Liver (tissue), 9 donors: ENCODE measurements around the gene C16orf92. TPM values are rescaled to one million over a fixed set of nuclear protein-coding genes. Genes with fewer than 3 reads are reported as not detected.

Source experiments
- DNase-seq: peaks from one replicate; pipeline ENCODE4 v3.0.0-alpha.2; 2017; ENCODE audit warnings: low spot score
- H3K27ac ChIP-seq, 2 donors: one replicate each; pipeline ENCODE4 v1.7.0; 2013; ENCODE audit warnings: inconsistent platforms in 2 of 2, low read length in 2 of 2, control low read depth in 1 of 2, low read depth in 1 of 2, mild to moderate bottlenecking in 1 of 2
- H3K27me3 ChIP-seq, 4 donors: one replicate each; pipeline versions ENCODE4 v1.6.1 to v1.7.0; 2013; ENCODE audit warnings: low read length in 3 of 4, inconsistent platforms in 1 of 4, mild to moderate bottlenecking in 1 of 4, moderate library complexity in 1 of 4; ENCODE audit not compliant: control insufficient read depth in 4 of 4, insufficient read depth in 4 of 4
- H3K36me3 ChIP-seq, 4 donors: one replicate each; pipeline versions ENCODE4 v1.6.1 to v1.7.0; 2013; ENCODE audit warnings: low read length in 3 of 4, mild to moderate bottlenecking in 3 of 4, low read depth in 1 of 4, moderate library complexity in 1 of 4; ENCODE audit not compliant: control insufficient read depth in 4 of 4, insufficient read depth in 3 of 4
- H3K4me1 ChIP-seq, 4 donors: one replicate each; pipeline versions ENCODE4 v1.6.1 to v1.7.0; 2013; ENCODE audit warnings: low read length in 3 of 4, mild to moderate bottlenecking in 3 of 4, moderate library complexity in 1 of 4; ENCODE audit not compliant: control insufficient read depth in 4 of 4, insufficient read depth in 4 of 4
- H3K4me3 ChIP-seq, 3 donors: one replicate each; pipeline versions ENCODE4 v1.6.1 to v1.7.0; 2013; ENCODE audit warnings: low read length in 3 of 3, control low read depth in 1 of 3, low read depth in 1 of 3, mild to moderate bottlenecking in 1 of 3
- H3K9ac ChIP-seq, 2 donors: one replicate each; pipeline ENCODE4 v1.7.0; 2013; ENCODE audit warnings: low read length in 2 of 2, mild to moderate bottlenecking in 2 of 2, moderate library complexity in 2 of 2, control low read depth in 1 of 2, low read depth in 1 of 2
- H3K9me3 ChIP-seq, 4 donors: one replicate each; pipeline versions ENCODE4 v1.6.1 to v1.7.0; 2013; ENCODE audit warnings: low read length in 3 of 4; ENCODE audit not compliant: control insufficient read depth in 4 of 4
- EGR1 ChIP-seq, 2 donors: IDR thresholded peaks; 2 replicates each; pipeline ENCODE4 v1.6.1; 2016 to 2018; ENCODE audit warnings: antibody characterized with exemption in 2 of 2, low read depth in 2 of 2
- FOXA1 ChIP-seq: IDR thresholded peaks from 2 replicates; pipeline ENCODE4 v1.6.1; 2016; ENCODE audit warnings: antibody characterized with exemption
- FOXA2 ChIP-seq: IDR thresholded peaks from 2 replicates; pipeline ENCODE4 v1.6.1; 2016; ENCODE audit warnings: antibody characterized with exemption
- GABPA ChIP-seq, 2 donors: IDR thresholded peaks in 1 of 2; conservative IDR thresholded peaks in 1 of 2; 2 replicates each; pipeline ENCODE4 v1.6.1; 2016; ENCODE audit warnings: antibody characterized with exemption in 2 of 2, mild to moderate bottlenecking in 1 of 2, moderate library complexity in 1 of 2
- HNF4A ChIP-seq, 2 donors: conservative IDR thresholded peaks; 2 replicates each; pipeline ENCODE4 v1.6.1; 2016; ENCODE audit warnings: antibody characterized with exemption in 2 of 2, mild to moderate bottlenecking in 2 of 2
- HNF4G ChIP-seq: IDR thresholded peaks from 2 replicates; pipeline ENCODE4 v1.6.1; 2016; ENCODE audit warnings: antibody characterized with exemption
- MAX ChIP-seq: IDR thresholded peaks from 2 replicates; pipeline ENCODE4 v1.6.1; 2016; ENCODE audit warnings: antibody characterized with exemption
- NR2F2 ChIP-seq: IDR thresholded peaks from 2 replicates; pipeline ENCODE4 v1.6.1; 2016; ENCODE audit warnings: antibody characterized with exemption
- RAD21 ChIP-seq, 2 donors: IDR thresholded peaks; 2 replicates each; pipeline ENCODE4 v1.6.1; 2016; ENCODE audit warnings: antibody characterized with exemption in 2 of 2, mild to moderate bottlenecking in 2 of 2
- YY1 ChIP-seq: IDR thresholded peaks from 2 replicates; pipeline ENCODE4 v1.6.1; 2016; ENCODE audit warnings: antibody characterized with exemption, mild to moderate bottlenecking
- WGBS: extraction: QIAGEN DNeasy Blood & Tissue Kit; methylation state at CpG from one replicate; pipeline ENCODE4 v1.1.7; 2013; 5-methylcytosine and 5-hydroxymethylcytosine counted together
- polyA plus RNA-seq, 2 donors: library from polyadenylated mRNA; stranded (reverse) in 1 of 2; unstranded in 1 of 2; fragments of 200-250 nt in 1 of 2; fragments of >200 nt in 1 of 2; fragmentation: Nextera tagmentation in 1 of 2; extraction: Ambion mirVana in 1 of 2; gene quantifications; one replicate each; pipeline versions ENCODE4 v1.2.1 to v1.2.3, GENCODE V29; 2013 to 2015
- total RNA-seq, 2 donors: library from RNA; depleted of rRNA; stranded (reverse); fragments of >200 nt; gene quantifications; one replicate each; pipeline ENCODE4 v1.2.3, GENCODE V29; 2014
- TF ChIP-seq, protein P1 (sequence below): fragments of 150-350 bp; IDR thresholded peaks from 2 replicates; pipeline ENCODE4 v1.5.1; 2017; ENCODE audit warnings: improper control_type of control experiment, low read depth, low read length; ENCODE audit not compliant: missing input control
- TF ChIP-seq, protein P2 (sequence below): IDR thresholded peaks from 2 replicates; pipeline ENCODE4 v1.6.1; 2016; ENCODE audit warnings: antibody characterized with exemption
- TF ChIP-seq, protein P3 (sequence below): IDR thresholded peaks from 2 replicates; pipeline ENCODE4 v1.6.1; 2016; ENCODE audit warnings: antibody characterized with exemption, mild to moderate bottlenecking
- TF ChIP-seq, protein P4 (sequence below): IDR thresholded peaks from 2 replicates; pipeline ENCODE4 v1.6.1; 2016; ENCODE audit warnings: antibody characterized with exemption
- donor health status: healthy.
- donor health status: healthy.
- donor health status: healthy.
- donor health status: healthy.
- donor health status: healthy.

C16orf92 gene
- total and polyA plus RNA-seq, 4 donors, result not detected

GRCh38 chr16:29985271-29985811, 37.7 kb upstream of the C16orf92 start:
- Histone ChIP-seq H3K27me3 (no peaks in the 10 kb centered on the region), H3K9ac (no peak overlapping the region), H3K4me1 (no peaks in the 10 kb centered on the region), H3K4me3 (no peak overlapping the region), H3K9me3 (no peaks in the 10 kb centered on the region), H3K27ac (no peak overlapping the region), H3K36me3 (peaks cover 37 to 93% (median 63%) of the 10 kb centered on the region in 4 donors)
- TF ChIP-seq, protein P1, sequence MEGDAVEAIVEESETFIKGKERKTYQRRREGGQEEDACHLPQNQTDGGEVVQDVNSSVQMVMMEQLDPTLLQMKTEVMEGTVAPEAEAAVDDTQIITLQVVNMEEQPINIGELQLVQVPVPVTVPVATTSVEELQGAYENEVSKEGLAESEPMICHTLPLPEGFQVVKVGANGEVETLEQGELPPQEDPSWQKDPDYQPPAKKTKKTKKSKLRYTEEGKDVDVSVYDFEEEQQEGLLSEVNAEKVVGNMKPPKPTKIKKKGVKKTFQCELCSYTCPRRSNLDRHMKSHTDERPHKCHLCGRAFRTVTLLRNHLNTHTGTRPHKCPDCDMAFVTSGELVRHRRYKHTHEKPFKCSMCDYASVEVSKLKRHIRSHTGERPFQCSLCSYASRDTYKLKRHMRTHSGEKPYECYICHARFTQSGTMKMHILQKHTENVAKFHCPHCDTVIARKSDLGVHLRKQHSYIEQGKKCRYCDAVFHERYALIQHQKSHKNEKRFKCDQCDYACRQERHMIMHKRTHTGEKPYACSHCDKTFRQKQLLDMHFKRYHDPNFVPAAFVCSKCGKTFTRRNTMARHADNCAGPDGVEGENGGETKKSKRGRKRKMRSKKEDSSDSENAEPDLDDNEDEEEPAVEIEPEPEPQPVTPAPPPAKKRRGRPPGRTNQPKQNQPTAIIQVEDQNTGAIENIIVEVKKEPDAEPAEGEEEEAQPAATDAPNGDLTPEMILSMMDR, result no peak
- TF ChIP-seq, protein P2, sequence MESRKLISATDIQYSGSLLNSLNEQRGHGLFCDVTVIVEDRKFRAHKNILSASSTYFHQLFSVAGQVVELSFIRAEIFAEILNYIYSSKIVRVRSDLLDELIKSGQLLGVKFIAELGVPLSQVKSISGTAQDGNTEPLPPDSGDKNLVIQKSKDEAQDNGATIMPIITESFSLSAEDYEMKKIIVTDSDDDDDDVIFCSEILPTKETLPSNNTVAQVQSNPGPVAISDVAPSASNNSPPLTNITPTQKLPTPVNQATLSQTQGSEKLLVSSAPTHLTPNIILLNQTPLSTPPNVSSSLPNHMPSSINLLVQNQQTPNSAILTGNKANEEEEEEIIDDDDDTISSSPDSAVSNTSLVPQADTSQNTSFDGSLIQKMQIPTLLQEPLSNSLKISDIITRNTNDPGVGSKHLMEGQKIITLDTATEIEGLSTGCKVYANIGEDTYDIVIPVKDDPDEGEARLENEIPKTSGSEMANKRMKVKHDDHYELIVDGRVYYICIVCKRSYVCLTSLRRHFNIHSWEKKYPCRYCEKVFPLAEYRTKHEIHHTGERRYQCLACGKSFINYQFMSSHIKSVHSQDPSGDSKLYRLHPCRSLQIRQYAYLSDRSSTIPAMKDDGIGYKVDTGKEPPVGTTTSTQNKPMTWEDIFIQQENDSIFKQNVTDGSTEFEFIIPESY, result no peak
- 96% methylated on average over 28 of the region's 28 CpGs for WGBS
- no peak for DNase-seq

GRCh38 chr16:29986231-29986630, 36.8 kb upstream of the C16orf92 start:
- no peak for DNase-seq
- 94% methylated on average over 20 of the region's 20 CpGs for WGBS
- H3K27ac ChIP-seq, result no peak overlapping the region
- no peak overlapping the region for H3K9ac ChIP-seq
- H3K36me3 ChIP-seq, result peaks cover 44 to 94% (median 59%) of the 10 kb centered on the region in 4 donors
- no peaks in the 10 kb centered on the region for H3K27me3 ChIP-seq
- no peaks in the 10 kb centered on the region for H3K9me3 ChIP-seq
- no peak for TF ChIP-seq HNF4G
- no peak for TF ChIP-seq FOXA1
- no peak for TF ChIP-seq NR2F2
- TF ChIP-seq, protein P1, result no peak
- no peak for TF ChIP-seq FOXA2
- TF ChIP-seq, protein P3, sequence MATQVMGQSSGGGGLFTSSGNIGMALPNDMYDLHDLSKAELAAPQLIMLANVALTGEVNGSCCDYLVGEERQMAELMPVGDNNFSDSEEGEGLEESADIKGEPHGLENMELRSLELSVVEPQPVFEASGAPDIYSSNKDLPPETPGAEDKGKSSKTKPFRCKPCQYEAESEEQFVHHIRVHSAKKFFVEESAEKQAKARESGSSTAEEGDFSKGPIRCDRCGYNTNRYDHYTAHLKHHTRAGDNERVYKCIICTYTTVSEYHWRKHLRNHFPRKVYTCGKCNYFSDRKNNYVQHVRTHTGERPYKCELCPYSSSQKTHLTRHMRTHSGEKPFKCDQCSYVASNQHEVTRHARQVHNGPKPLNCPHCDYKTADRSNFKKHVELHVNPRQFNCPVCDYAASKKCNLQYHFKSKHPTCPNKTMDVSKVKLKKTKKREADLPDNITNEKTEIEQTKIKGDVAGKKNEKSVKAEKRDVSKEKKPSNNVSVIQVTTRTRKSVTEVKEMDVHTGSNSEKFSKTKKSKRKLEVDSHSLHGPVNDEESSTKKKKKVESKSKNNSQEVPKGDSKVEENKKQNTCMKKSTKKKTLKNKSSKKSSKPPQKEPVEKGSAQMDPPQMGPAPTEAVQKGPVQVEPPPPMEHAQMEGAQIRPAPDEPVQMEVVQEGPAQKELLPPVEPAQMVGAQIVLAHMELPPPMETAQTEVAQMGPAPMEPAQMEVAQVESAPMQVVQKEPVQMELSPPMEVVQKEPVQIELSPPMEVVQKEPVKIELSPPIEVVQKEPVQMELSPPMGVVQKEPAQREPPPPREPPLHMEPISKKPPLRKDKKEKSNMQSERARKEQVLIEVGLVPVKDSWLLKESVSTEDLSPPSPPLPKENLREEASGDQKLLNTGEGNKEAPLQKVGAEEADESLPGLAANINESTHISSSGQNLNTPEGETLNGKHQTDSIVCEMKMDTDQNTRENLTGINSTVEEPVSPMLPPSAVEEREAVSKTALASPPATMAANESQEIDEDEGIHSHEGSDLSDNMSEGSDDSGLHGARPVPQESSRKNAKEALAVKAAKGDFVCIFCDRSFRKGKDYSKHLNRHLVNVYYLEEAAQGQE, result no peak
- TF ChIP-seq, protein P4, sequence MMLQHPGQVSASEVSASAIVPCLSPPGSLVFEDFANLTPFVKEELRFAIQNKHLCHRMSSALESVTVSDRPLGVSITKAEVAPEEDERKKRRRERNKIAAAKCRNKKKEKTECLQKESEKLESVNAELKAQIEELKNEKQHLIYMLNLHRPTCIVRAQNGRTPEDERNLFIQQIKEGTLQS, result no peak
- no peak for TF ChIP-seq MAX
- TF ChIP-seq YY1, result no peak
- TF ChIP-seq GABPA (IDR thresholded peaks at IDR 0.05 in 1 of 2, conservative IDR thresholded peaks at IDR 0.05 in 1 of 2), result no peak
- no peak for TF ChIP-seq HNF4A (conservative IDR thresholded peaks at IDR 0.05)
- no peak for TF ChIP-seq EGR1 (IDR thresholded peaks at IDR 0.05; ENCODE audit: low read depth in 2 of 2)
- TF ChIP-seq RAD21 (IDR thresholded peaks at IDR 0.05), result no peak
- no peaks in the 10 kb centered on the region for H3K4me1 ChIP-seq
- no peak overlapping the region for H3K4me3 ChIP-seq
